GM11168 (cell line): ENCODE measurements around the gene PRPF6.

Experiments
- in situ Hi-C: fragments of 300-500 bp; cut with MboI; formaldehyde crosslinking; loops from one replicate; pipeline ENCODE4 v1.12.0; 2022; ENCODE audit warnings: low sequenced_read_pairs; ENCODE audit not compliant: unreplicated experiment

Gene PRPF6

GRCh38 chr20:63958471-63958870 lies 22.5 kb upstream of the PRPF6 start:
- in situ Hi-C loops = no loop called here

GRCh38 chr20:63958964-63959698 lies 21.8 kb upstream of the PRPF6 start:
- in situ Hi-C loops = no loop called here

- in situ Hi-C loops = loop anchor here (10.0 kb wide), 1 partner anchor 255 kb away; the partner anchor contains the start of genes ARFRP1 and ZGPAT
These were observed 21.2 kb upstream of the PRPF6 start for GRCh38 chr20:63959699-63960075.

- in situ Hi-C loops = loop anchor here (10.0 kb wide), 1 partner anchor 256 kb away; the partner anchor contains the start of genes ARFRP1 and ZGPAT
These were observed 20.0 kb upstream of the PRPF6 start for GRCh38 chr20:63960654-63961621.

- in situ Hi-C loops = loop anchor here (10.0 kb wide), 1 partner anchor 257 kb away; the partner anchor contains the start of genes ARFRP1 and ZGPAT
These were observed 19.1 kb upstream of the PRPF6 start for GRCh38 chr20:63961664-63962425.

GRCh38 chr20:63962426-63963347 lies 18.2 kb upstream of the PRPF6 start:
- in situ Hi-C loops = loop anchor here (10.0 kb wide), 1 partner anchor 258 kb away; the partner anchor contains the start of genes ARFRP1 and ZGPAT

- in situ Hi-C loops = loop anchor here (10.0 kb wide), 1 partner anchor 259 kb away; the partner anchor contains the start of genes ARFRP1 and ZGPAT
These were observed 17.6 kb upstream of the PRPF6 start for GRCh38 chr20:63963348-63963741.

GRCh38 chr20:63963784-63964301 lies 17.1 kb upstream of the PRPF6 start:
- in situ Hi-C loops = loop anchor here (10.0 kb wide), 1 partner anchor 259 kb away; the partner anchor contains the start of genes ARFRP1 and ZGPAT

- in situ Hi-C loops = loop anchor here (10.0 kb wide), 1 partner anchor 260 kb away; the partner anchor contains the start of genes ARFRP1 and ZGPAT
These were observed 16.5 kb upstream of the PRPF6 start for GRCh38 chr20:63964412-63964811.

- in situ Hi-C loops = loop anchor here (10.0 kb wide), 1 partner anchor 262 kb away; the partner anchor contains the start of genes ARFRP1 and ZGPAT
These were observed 14.6 kb upstream of the PRPF6 start for GRCh38 chr20:63966172-63966943.

- in situ Hi-C loops = loop anchor here (10.0 kb wide), 1 partner anchor 262 kb away; the partner anchor contains the start of genes ARFRP1 and ZGPAT
These were observed 14.0 kb upstream of the PRPF6 start for GRCh38 chr20:63966944-63967322.

GRCh38 chr20:63967330-63968135 lies 13.4 kb upstream of the PRPF6 start:
- in situ Hi-C loops = loop anchor here (10.0 kb wide), 1 partner anchor 263 kb away; the partner anchor contains the start of genes ARFRP1 and ZGPAT

- in situ Hi-C loops = loop anchor here (10.0 kb wide), 1 partner anchor 264 kb away; the partner anchor contains the start of genes ARFRP1 and ZGPAT
These were observed 12.6 kb upstream of the PRPF6 start for GRCh38 chr20:63968136-63968927.

- in situ Hi-C loops = loop anchor here (10.0 kb wide), 1 partner anchor 264 kb away; the partner anchor contains the start of genes ARFRP1 and ZGPAT
These were observed 11.8 kb upstream of the PRPF6 start for GRCh38 chr20:63968928-63969760.
